Endothelial cell of umbilical vein (primary cell): ENCODE measurements around the gene RSPO3. TPM values are rescaled to one million over a fixed set of nuclear protein-coding genes. Genes with fewer than 3 reads are reported as not detected.
"Not testable (repeated sequence)": the region's sequence is repeated elsewhere in the genome, so short reads cannot be mapped to it uniquely, and the experiment has no call there.

Experiments used
- BruUV-seq: library from RNA; stranded (reverse); fragments of 400-500 nt; replicated peaks from 2 replicates; lab custom pipeline; 2021; lab: Mats Ljungman, UMichigan
- CTCF ChIA-PET: fragments of 300-600, 350-600 bp; sonication (Branson Sonifier 250); formaldehyde crosslinking; loops from one replicate; lab custom pipeline; 2021; ENCODE audit warnings: antibody characterized with exemption, inconsistent platforms; lab: Charles Lee
- POLR2A ChIA-PET: fragments of 300-600, 350-600 bp; sonication (Branson Sonifier 250); formaldehyde crosslinking; loops from one replicate; lab custom pipeline; 2021; ENCODE audit warnings: antibody characterized with exemption, inconsistent platforms; lab: Charles Lee
- DNase-seq: peaks from one replicate; pipeline ENCODE4 v3.0.0-alpha.2; 2011; ENCODE audit warnings: low read depth, low spot score
- FAIRE-seq: peaks from 2 replicates; lab custom pipeline; 2011; peaks lifted over from hg19 to GRCh38; lab: Jason Lieb, UNC
- H2AFZ ChIP-seq: 2 replicates; pipeline ENCODE4 v1.6.0; 2012; ENCODE audit warnings: low read depth, low read length, control low read depth, inconsistent platforms
- H3K27ac ChIP-seq: 2 replicates; pipeline ENCODE4 v1.5.1; 2011; ENCODE audit warnings: low read depth, mild to moderate bottlenecking, control low read depth, low read length, moderate library complexity; ENCODE audit not compliant: insufficient read depth
- H3K27me3 ChIP-seq, 2 experiments: 2 replicates each; pipeline versions ENCODE4 v1.6.0 to v1.6.1; 2011; ENCODE audit warnings: low read length in 2 of 2, mixed read lengths in 1 of 2; ENCODE audit not compliant: control insufficient read depth in 2 of 2, insufficient read depth in 2 of 2
- H3K36me3 ChIP-seq, 2 experiments: 2 replicates in 1 of 2; 3 replicates in 1 of 2; pipeline ENCODE4 v1.5.1; 2011; ENCODE audit warnings: low read length in 2 of 2, mild to moderate bottlenecking in 1 of 2, moderate library complexity in 1 of 2; ENCODE audit not compliant: control insufficient read depth in 2 of 2, insufficient read depth in 2 of 2; ENCODE audit errors: extremely low read depth in 1 of 2
- H3K4me1 ChIP-seq: 3 replicates; pipeline ENCODE4 v1.5.1; 2011; ENCODE audit warnings: mild to moderate bottlenecking, low read length; ENCODE audit not compliant: control insufficient read depth, insufficient read depth; ENCODE audit errors: extremely low read depth
- H3K4me2 ChIP-seq: 2 replicates; pipeline ENCODE4 v1.6.1; 2011; ENCODE audit warnings: low read length, control low read depth, mixed read lengths; ENCODE audit not compliant: insufficient read depth
- H3K4me3 ChIP-seq, 3 experiments: fragments of 200-600 bp in 1 of 3; sonication (generic), shearing (Covaris generic) in 1 of 3; replicated peaks in 1 of 3; 2 replicates each; pipeline ENCODE4 v1.5.1; 2011 to 2016; ENCODE audit warnings: control low read depth in 3 of 3, low read length in 3 of 3, mild to moderate bottlenecking in 2 of 3, inconsistent platforms in 1 of 3, low read depth in 1 of 3, moderate library complexity in 1 of 3; ENCODE audit not compliant: insufficient read depth in 1 of 3
- H3K79me2 ChIP-seq: 2 replicates; pipeline ENCODE4 v1.6.0; 2012; ENCODE audit warnings: low read length, inconsistent platforms; ENCODE audit not compliant: control insufficient read depth, insufficient read depth
- H3K9ac ChIP-seq: replicated peaks from 2 replicates; pipeline ENCODE3; 2011; ENCODE audit warnings: low read length, control low read depth; ENCODE audit not compliant: insufficient read depth; ENCODE audit errors: extremely low read depth
- H3K9me1 ChIP-seq: replicated peaks from 3 replicates; pipeline ENCODE4 v1.6.0; 2011; ENCODE audit warnings: mild to moderate bottlenecking, low read length; ENCODE audit not compliant: control insufficient read depth, insufficient read depth; ENCODE audit errors: extremely low read depth
- H3K9me3 ChIP-seq: replicated peaks from 2 replicates; pipeline ENCODE4 v1.5.1; 2012; ENCODE audit warnings: low read length, inconsistent platforms; ENCODE audit not compliant: control insufficient read depth, insufficient read depth
- H4K20me1 ChIP-seq: replicated peaks from 2 replicates; pipeline ENCODE3; 2011; ENCODE audit warnings: mild to moderate bottlenecking, low read length; ENCODE audit not compliant: control insufficient read depth, insufficient read depth; ENCODE audit errors: extremely low read depth
- FOS ChIP-seq: IDR thresholded peaks from 2 replicates; pipeline ENCODE4 v1.6.1; 2011; ENCODE audit warnings: mild to moderate bottlenecking, low read length, moderate library complexity, borderline replicate concordance; ENCODE audit not compliant: insufficient read depth
- GATA2 ChIP-seq: IDR thresholded peaks from 2 replicates; pipeline ENCODE4 v1.7.0; 2011; ENCODE audit warnings: low read depth, mild to moderate bottlenecking, moderate library complexity, mixed read lengths, low read length; ENCODE audit not compliant: insufficient read length, insufficient read depth
- MAX ChIP-seq: IDR thresholded peaks from 2 replicates; pipeline ENCODE4 v1.6.1; 2011; ENCODE audit not compliant: insufficient read depth, insufficient read length
- dilution Hi-C: fragments of 300-500 bp; cut with MboI; formaldehyde crosslinking; loops from one replicate; pipeline ENCODE4 v1.15.0; 2019; ENCODE audit warnings: low sequenced_read_pairs; ENCODE audit not compliant: extremely low pct_ligation_motif_present
- intact Hi-C: fragments of 100-400 bp; cut with micrococcal nuclease; formaldehyde crosslinking; loops from one replicate; pipeline ENCODE4 v1.10.0; 2022
- polyA plus RNA-seq, 4 experiments: library from polyadenylated mRNA; depleted of rRNA in 3 of 4; stranded (reverse) in 3 of 4; unstranded in 1 of 4; fragments of >200 nt; gene quantifications; 2 replicates each; pipeline versions ENCODE4 v1.2.1 to v1.2.3, GENCODE V29; 2011 to 2012; ENCODE audit warnings: missing spikeins in 1 of 4
- total RNA-seq: library from RNA; stranded (reverse); gene quantifications from 2 replicates; pipeline ENCODE4 v1.2.3, GENCODE V29; 2021

Gene RSPO3
- total and polyA plus RNA-seq, 2 donors (not counting 3 experiments of a cell fraction or from before 2014, with no cell fraction given) = 1.8 to 11.1 TPM

GRCh38 chr6:127225497-127225896 lies 107.0 kb downstream of the RSPO3 start:
- Histone ChIP-seq H3K9me1 (no peaks in the 10 kb centered on the region), H4K20me1 (no peaks in the 10 kb centered on the region), H3K4me1 (no peaks in the 10 kb centered on the region), H2AFZ (no peak overlapping the region), H3K27ac (no peak overlapping the region), H3K9me3 (no peaks in the 10 kb centered on the region), H3K79me2 (no peaks in the 10 kb centered on the region), H3K4me3 (no peak overlapping the region), H3K27me3 (peaks cover 0 to 2% of the 10 kb centered on the region in 2 experiments), H3K36me3 (no peaks in the 10 kb centered on the region), H3K9ac (no peak overlapping the region), H3K4me2 (no peak overlapping the region)
- intact Hi-C loops = no loop called here
- dilution Hi-C loops = no loop called here
- ChIA-PET CTCF (no interaction called here), POLR2A (no interaction called here)
- no TSS peak for BruUV-seq
- FAIRE-seq (no peak), DNase-seq (no peak)
- TF ChIP-seq GATA2 (no peak), MAX (no peak), FOS (no peak)

GRCh38 chr6:127233819-127234218 lies 115.3 kb downstream of the RSPO3 start:
- H3K4me3 ChIP-seq, H3K36me3 ChIP-seq, H3K9me3 ChIP-seq, H3K27me3 ChIP-seq, H3K9ac ChIP-seq, CTCF ChIA-PET, DNase-seq, H3K79me2 ChIP-seq, H2AFZ ChIP-seq, H3K4me1 ChIP-seq, H4K20me1 ChIP-seq, FAIRE-seq, H3K27ac ChIP-seq, POLR2A ChIA-PET, BruUV-seq, dilution Hi-C loops, intact Hi-C loops, H3K4me2 ChIP-seq, H3K9me1 ChIP-seq: not testable (repeated sequence)
